NB4 (cell line): ENCODE results near the gene RYR3.

Source experiments
- CTCF ChIP-seq: IDR thresholded peaks from one replicate; pipeline ENCODE4 v1.5.1; 2012; ENCODE audit warnings: low read depth, low read length
- MYC ChIP-seq: IDR thresholded peaks from 2 replicates; pipeline ENCODE4 v1.6.1; 2011; ENCODE audit warnings: low read depth, low read length

GRCh38 chr15:33500432-33501195, 189.8 kb downstream of the RYR3 start:
- no peak for TF ChIP-seq CTCF
- TF ChIP-seq MYC: no peak
